ENCODE data around the gene KRTAP4-5. TPM values are rescaled to one million over a fixed set of nuclear protein-coding genes. Genes with fewer than 3 reads are reported as not detected.

KRTAP4-5 gene
- polyA plus RNA-seq, 1 experiment: not detected

- Histone ChIP-seq H3K27me3 (ENCODE audit: control insufficient read depth, insufficient read depth, low read length) (no peaks in the 10 kb centered on the region), H3K27ac (ENCODE audit: low read depth, low read length) (no peak overlapping the region), H3K4me3 (ENCODE audit: low read depth, low read length) (no peak overlapping the region), H3K9me3 (ENCODE audit: control insufficient read depth, insufficient read depth, low read length) (peaks cover 7% of the 10 kb centered on the region; the same call in 1 of the 2 replicates)
- ChIA-PET POLR2A (no interaction called here), CTCF (no interaction called here)
- TF ChIP-seq CTCF (IDR thresholded peaks at IDR 0.05; ENCODE audit: low read depth, low read length): no peak
- no peak for DNase-seq (ENCODE audit: low read depth, low spot score)
Measured at GRCh38 chr17:41185001-41185400, 35.4 kb upstream of the KRTAP4-5 start.

- DNase-seq (ENCODE audit: low read depth, low spot score): no peak
- no peak within 1 kb of the TSS for H3K4me3 ChIP-seq (ENCODE audit: low read depth, low read length)
- no peak within 1 kb of the TSS for H3K27ac ChIP-seq (ENCODE audit: low read depth, low read length)
- ChIA-PET CTCF (no interaction called here), POLR2A (no interaction called here)
- no peaks in the 10 kb centered on the region for H3K27me3 ChIP-seq (ENCODE audit: control insufficient read depth, insufficient read depth, low read length)
- H3K9me3 ChIP-seq (ENCODE audit: control insufficient read depth, insufficient read depth, low read length): peaks cover 5% of the 10 kb centered on the region; the same call in 1 of the 2 replicates
- no peak for TF ChIP-seq CTCF (IDR thresholded peaks at IDR 0.05; ENCODE audit: low read depth, low read length)
Measured at GRCh38 chr17:41184480-41184961, 34.9 kb upstream of the KRTAP4-5 start, which contains the start of gene KRTAP4-1. Gene KRTAP4-1 (minus strand): TSS chr17:41184911. CDS start chr17:41184854, 57 bp downstream.

- POLR2A ChIA-PET: no interaction called here
- Histone ChIP-seq H3K4me3 (ENCODE audit: low read depth, low read length) (no peak overlapping the region), H3K27ac (ENCODE audit: low read depth, low read length) (no peak overlapping the region), H3K27me3 (ENCODE audit: control insufficient read depth, insufficient read depth, low read length) (no peaks in the 10 kb centered on the region), H3K9me3 (ENCODE audit: control insufficient read depth, insufficient read depth, low read length) (peaks cover 4% of the 10 kb centered on the region; the same call in 1 of the 2 replicates)
- no peak for TF ChIP-seq CTCF (IDR thresholded peaks at IDR 0.05; ENCODE audit: low read depth, low read length)
- DNase-seq (ENCODE audit: low read depth, low spot score): no peak
- CTCF ChIA-PET: no interaction called here
Measured at GRCh38 chr17:41178843-41179616, 29.4 kb upstream of the KRTAP4-5 start.

GRCh38 chr17:41178341-41178740 lies 28.7 kb upstream of the KRTAP4-5 start:
- no peak overlapping the region for H3K4me3 ChIP-seq (ENCODE audit: low read depth, low read length)

More at GRCh38 chr17:41178341-41178740, 28.7 kb upstream of the KRTAP4-5 start:
- ChIA-PET POLR2A (no interaction called here), CTCF (interaction anchor here (0.7 kb wide), 1 partner anchor 17 kb away, joined by 3 read pairs; no protein-coding TSS in a partner anchor)
- no peak for DNase-seq (ENCODE audit: low read depth, low spot score)
- H3K27me3 ChIP-seq (ENCODE audit: control insufficient read depth, insufficient read depth, low read length): no peaks in the 10 kb centered on the region
- peaks cover 4% of the 10 kb centered on the region; the same call in 1 of the 2 replicates for H3K9me3 ChIP-seq (ENCODE audit: control insufficient read depth, insufficient read depth, low read length)
- H3K27ac ChIP-seq (ENCODE audit: low read depth, low read length): no peak overlapping the region
- TF ChIP-seq CTCF (IDR thresholded peaks at IDR 0.05; ENCODE audit: low read depth, low read length): no peak
